ENCODE results near the gene OFD1. TPM values are rescaled to one million over a fixed set of nuclear protein-coding genes. Genes with fewer than 3 reads are reported as not detected.

Gene OFD1
- total and polyA plus RNA-seq, 12 donors, result 7.6 to 51.5 (median 9.2) TPM

DNA sequence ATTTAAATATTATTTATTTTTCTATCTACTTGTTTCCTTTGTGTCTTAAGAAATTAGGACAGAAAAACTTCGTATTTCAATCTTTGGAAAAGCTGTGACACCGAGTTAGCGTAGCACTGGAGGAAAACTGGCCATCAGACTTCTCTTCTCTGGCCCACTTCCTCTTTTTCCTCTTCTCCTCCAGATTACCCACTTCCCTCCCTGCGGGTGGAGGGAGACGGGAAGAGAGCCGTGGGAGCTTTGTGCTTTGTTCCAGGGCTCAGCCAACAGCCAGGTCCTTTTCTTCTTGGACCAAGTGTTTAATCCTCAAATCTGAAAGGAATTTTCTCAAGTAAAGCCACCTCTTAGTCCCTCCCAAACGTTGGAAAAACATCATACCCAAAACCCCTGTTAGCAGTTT is 29.7 kb downstream of the OFD1 start:
- H3K4me1 ChIP-seq, result peaks cover 0 to 40% (median 23%) of the 10 kb centered on the region in 9 donors
- peak overlapping the region in 2 of 10 donors; percentile 5 to 13 for H3K4me3 ChIP-seq
- no peaks in the 10 kb centered on the region for H3K27me3 ChIP-seq
- intact Hi-C loops (cut with DNase I), result loop anchor here in 2 of 10 donors (5.0 to 10.0 kb wide), 2 partner anchors 112 to 271 kb away; partner anchors contain the start of gene TCEANC (in 1 of the 2)
- no peaks in the 10 kb centered on the region for H3K9me3 ChIP-seq
- peak overlapping the region; percentile 14 to 77 (median 48) for H3K27ac ChIP-seq
- H3K36me3 ChIP-seq, result peaks cover 0 to 62% (median 0%) of the 10 kb centered on the region in 9 donors
- no peak for TF ChIP-seq CTCF (IDR thresholded peaks at IDR 0.05)
- 31 to 38% methylated on average over 7 of the region's 7 CpGs for WGBS, 2 donors
- DNase-seq, result no peak
- peak in 6 of 8 donors; percentile 33 to 81 (median 72) for ATAC-seq

DNA sequence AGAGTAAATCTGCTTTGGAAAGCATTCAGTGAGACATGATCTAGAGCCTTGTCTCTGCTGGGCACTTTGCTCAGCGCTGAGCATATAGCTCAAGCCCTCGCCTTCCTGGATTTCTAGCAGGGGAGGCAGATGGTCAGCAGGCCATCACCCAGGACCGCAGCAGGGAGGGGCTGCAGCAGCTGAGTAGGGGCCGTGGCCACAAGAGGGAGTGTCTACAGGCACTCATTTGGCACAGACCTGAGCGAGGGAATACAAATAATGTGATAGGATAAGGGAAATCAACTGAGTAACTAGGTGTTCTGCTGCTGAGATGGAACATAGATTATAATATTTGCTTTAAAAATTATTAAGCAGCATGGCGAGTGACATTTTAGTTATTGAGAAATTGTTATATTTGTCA is 30.2 kb downstream of the OFD1 start:
- TF ChIP-seq CTCF (IDR thresholded peaks at IDR 0.05), result peak in 8 of 9 donors; percentile 6 to 44 (median 30)
- Histone ChIP-seq H3K4me3 (no peak overlapping the region), H3K9me3 (no peaks in the 10 kb centered on the region), H3K4me1 (peaks cover 0 to 40% (median 23%) of the 10 kb centered on the region in 9 donors), H3K27me3 (no peaks in the 10 kb centered on the region), H3K36me3 (peaks cover 0 to 62% (median 0%) of the 10 kb centered on the region in 9 donors), H3K27ac (peak overlapping the region; percentile 14 to 77 (median 48))
- DNase-seq, result no peak
- intact Hi-C loops (cut with DNase I), result loop anchor here in 2 of 10 donors (5.0 to 10.0 kb wide), 2 partner anchors 112 to 270 kb away; partner anchors contain the start of gene TCEANC (in 1 of the 2)
- WGBS, 2 donors, result 42 to 44% methylated on average over 6 of the region's 6 CpGs
- peak in 6 of 8 donors; percentile 54 to 73 (median 60) for ATAC-seq

DNA sequence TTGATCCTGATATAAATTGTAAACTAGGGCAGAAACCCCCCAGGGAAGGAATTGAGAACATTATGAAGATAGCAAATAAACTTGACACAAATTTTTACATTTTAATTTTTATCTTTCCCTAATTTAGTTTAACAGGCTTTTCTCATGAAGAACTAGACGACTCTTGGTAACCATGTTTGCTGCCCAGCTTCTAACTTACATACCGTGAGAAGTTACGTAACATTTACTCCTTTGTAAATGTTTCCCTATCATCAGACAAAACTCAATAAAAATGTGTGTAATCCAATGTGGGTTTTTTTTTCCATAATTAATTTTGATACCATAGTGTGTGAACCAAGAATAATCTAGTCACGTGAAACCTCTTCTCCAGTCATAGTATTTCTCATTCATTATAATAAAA is 34.4 kb downstream of the OFD1 start:
- peaks cover 0 to 24% (median 10%) of the 10 kb centered on the region in 9 donors for H3K4me1 ChIP-seq
- no peaks in the 10 kb centered on the region for H3K27me3 ChIP-seq
- ATAC-seq (no peak), DNase-seq (no peak)
- H3K9me3 ChIP-seq, result no peaks in the 10 kb centered on the region
- TF ChIP-seq CTCF (IDR thresholded peaks at IDR 0.05), result no peak
- H3K36me3 ChIP-seq, result peaks cover 0 to 70% (median 0%) of the 10 kb centered on the region in 9 donors
- no peak overlapping the region for H3K4me3 ChIP-seq
- WGBS, 2 donors, result 93 to 98% methylated on average over 4 of the region's 4 CpGs
- intact Hi-C loops (cut with DNase I), result loop anchor here in 1 of 10 donors (10.0 kb wide), 1 partner anchor 266 kb away; no protein-coding TSS in a partner anchor
- no peak overlapping the region for H3K27ac ChIP-seq

DNA sequence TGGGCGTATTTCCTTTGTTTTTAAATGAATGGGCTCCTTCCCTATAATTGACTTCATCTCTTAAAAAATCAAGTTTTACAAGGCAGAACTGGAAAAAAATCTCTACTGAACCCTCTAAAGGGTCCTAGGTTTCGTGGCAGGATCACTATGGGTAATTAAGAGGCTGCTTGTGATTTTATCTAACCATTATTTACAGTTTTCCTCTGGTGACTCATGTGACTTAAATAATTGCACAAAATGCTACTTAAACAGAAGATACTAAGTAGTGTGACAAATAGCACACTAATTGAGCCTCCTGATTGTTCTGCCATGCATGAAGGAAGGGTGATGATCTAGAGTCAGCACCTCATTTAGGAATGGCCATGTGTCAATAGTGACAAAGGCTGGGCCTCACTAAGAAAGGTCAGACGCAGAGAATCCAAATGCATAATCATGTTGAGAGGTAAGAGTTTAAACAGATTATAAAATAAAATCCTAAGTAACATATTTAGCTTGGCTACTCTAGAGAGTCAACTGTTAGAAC is 35.5 kb downstream of the OFD1 start:
- Histone ChIP-seq H3K27me3 (no peaks in the 10 kb centered on the region), H3K4me1 (peaks cover 0 to 13% (median 2%) of the 10 kb centered on the region in 9 donors), H3K36me3 (peaks cover 0 to 81% (median 0%) of the 10 kb centered on the region in 9 donors), H3K27ac (no peak overlapping the region), H3K4me3 (no peak overlapping the region), H3K9me3 (no peaks in the 10 kb centered on the region)
- no peak for ATAC-seq
- WGBS, 2 donors, result 87 to 91% methylated on average over 3 of the region's 3 CpGs
- TF ChIP-seq CTCF (IDR thresholded peaks at IDR 0.05), result no peak
- DNase-seq, result no peak
- intact Hi-C loops (cut with DNase I), result no loop called here
